Measurements from ENCODE around the gene MBNL2.

DNA sequence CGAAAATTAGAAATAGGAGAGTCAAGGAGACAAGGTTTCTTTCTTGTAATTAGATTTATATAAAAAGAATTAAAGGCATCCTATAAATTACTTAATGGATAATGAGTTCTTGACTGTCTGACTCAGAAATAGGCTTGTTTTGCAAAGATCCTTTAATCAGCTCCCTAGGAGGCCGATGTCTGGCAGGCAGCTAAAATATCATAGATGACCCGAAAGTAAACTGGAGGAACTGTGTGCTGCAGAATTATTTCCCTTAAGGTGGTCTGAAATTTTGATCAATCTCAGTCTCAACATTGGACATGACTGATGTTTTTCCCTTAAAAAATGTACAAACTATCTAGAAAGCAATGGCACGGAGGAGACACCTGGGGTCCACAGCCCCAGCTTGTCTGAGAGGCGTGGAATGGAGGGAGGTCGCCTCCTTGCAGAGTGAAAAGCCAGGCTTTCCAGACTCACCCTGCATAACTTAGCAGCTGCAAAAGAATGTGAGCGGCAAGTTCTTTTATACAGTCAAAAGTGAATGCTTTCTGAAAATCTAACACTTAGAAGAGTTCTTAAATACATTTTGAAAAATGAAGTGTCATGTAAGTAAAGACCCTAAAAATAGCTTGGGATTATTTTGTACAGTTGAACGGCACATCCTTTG lies 44.8 kb downstream of the MBNL2 start:
- TF ChIP-seq, protein P1, sequence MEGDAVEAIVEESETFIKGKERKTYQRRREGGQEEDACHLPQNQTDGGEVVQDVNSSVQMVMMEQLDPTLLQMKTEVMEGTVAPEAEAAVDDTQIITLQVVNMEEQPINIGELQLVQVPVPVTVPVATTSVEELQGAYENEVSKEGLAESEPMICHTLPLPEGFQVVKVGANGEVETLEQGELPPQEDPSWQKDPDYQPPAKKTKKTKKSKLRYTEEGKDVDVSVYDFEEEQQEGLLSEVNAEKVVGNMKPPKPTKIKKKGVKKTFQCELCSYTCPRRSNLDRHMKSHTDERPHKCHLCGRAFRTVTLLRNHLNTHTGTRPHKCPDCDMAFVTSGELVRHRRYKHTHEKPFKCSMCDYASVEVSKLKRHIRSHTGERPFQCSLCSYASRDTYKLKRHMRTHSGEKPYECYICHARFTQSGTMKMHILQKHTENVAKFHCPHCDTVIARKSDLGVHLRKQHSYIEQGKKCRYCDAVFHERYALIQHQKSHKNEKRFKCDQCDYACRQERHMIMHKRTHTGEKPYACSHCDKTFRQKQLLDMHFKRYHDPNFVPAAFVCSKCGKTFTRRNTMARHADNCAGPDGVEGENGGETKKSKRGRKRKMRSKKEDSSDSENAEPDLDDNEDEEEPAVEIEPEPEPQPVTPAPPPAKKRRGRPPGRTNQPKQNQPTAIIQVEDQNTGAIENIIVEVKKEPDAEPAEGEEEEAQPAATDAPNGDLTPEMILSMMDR (IDR thresholded peaks at IDR 0.05; ENCODE audit: low read depth, low read length), result no peak
- TF ChIP-seq EZH2phosphoT487 (IDR thresholded peaks at IDR 0.05; ENCODE audit: low read depth), result no peak
